PC-9 (cell line): ENCODE data around the gene PLEKHG5. TPM values are rescaled to one million over a fixed set of nuclear protein-coding genes. Genes with fewer than 3 reads are reported as not detected.

Experiments used
- BruUV-seq: library from RNA; stranded (reverse); fragments of 400-500 nt; replicated peaks from 2 replicates; lab custom pipeline; 2021; lab: Mats Ljungman, UMichigan
- CTCF ChIA-PET: fragments of 300-600 bp; sonication (Branson Sonifier 250); formaldehyde crosslinking; loops from one replicate; lab custom pipeline; 2022; ENCODE audit warnings: antibody characterized with exemption; lab: Charles Lee
- POLR2A ChIA-PET: fragments of 300-600 bp; sonication (Branson Sonifier 250); formaldehyde crosslinking; loops from one replicate; lab custom pipeline; 2022; ENCODE audit warnings: antibody characterized with exemption; ENCODE audit not compliant: unreplicated experiment; lab: Charles Lee
- DNase-seq, 2 experiments: peaks; one replicate each; pipeline versions ENCODE4 v3.0.0 to v3.0.0-alpha.2; 2015 to 2022; ENCODE audit warnings: mixed read lengths in 1 of 2
- H2AFZ ChIP-seq: fragments of 200-600 bp; sonication (generic); 2 replicates; pipeline ENCODE4 v1.8.1; 2017; ENCODE audit warnings: antibody characterized with exemption
- H3F3A ChIP-seq: fragments of 200-600 bp; sonication (generic); 2 replicates; pipeline ENCODE4 v1.8.1; 2017; ENCODE audit warnings: antibody characterized with exemption, mild to moderate bottlenecking, low read depth; ENCODE audit not compliant: insufficient read depth
- H3K27ac ChIP-seq: fragments of 200-600 bp; sonication (generic); 2 replicates; pipeline ENCODE4 v1.6.1; 2016; ENCODE audit warnings: mixed run types
- H3K27me3 ChIP-seq: fragments of 200-600 bp; sonication (generic); 2 replicates; pipeline ENCODE4 v1.6.1; 2016; ENCODE audit warnings: low read depth, mixed run types; ENCODE audit not compliant: insufficient read depth
- H3K36me3 ChIP-seq: fragments of 200-600 bp; sonication (generic); 2 replicates; pipeline ENCODE4 v1.6.1; 2016; ENCODE audit warnings: low read depth, mixed run types
- H3K4me1 ChIP-seq: fragments of 200-600 bp; sonication (generic); replicated peaks from 2 replicates; pipeline ENCODE4 v1.6.1; 2016; ENCODE audit warnings: mixed run types; ENCODE audit not compliant: insufficient read depth
- H3K4me2 ChIP-seq: fragments of 200-600 bp; sonication (generic); 2 replicates; pipeline ENCODE4 v1.6.1; 2017; ENCODE audit warnings: mixed run types
- H3K4me3 ChIP-seq: fragments of 200-600 bp; sonication (generic); 2 replicates; pipeline ENCODE4 v1.6.1; 2016; ENCODE audit warnings: mixed run types
- H3K79me2 ChIP-seq: fragments of 200-600 bp; sonication (generic); 2 replicates; pipeline ENCODE4 v1.6.1; 2017; ENCODE audit warnings: low read depth, mixed run types
- H3K9me2 ChIP-seq: fragments of 200-600 bp; sonication (generic); 2 replicates; pipeline ENCODE4 v1.8.1; 2017; ENCODE audit warnings: mild to moderate bottlenecking; ENCODE audit not compliant: insufficient read depth
- H3K9me3 ChIP-seq: fragments of 200-600 bp; sonication (generic); 2 replicates; pipeline ENCODE4 v1.8.1; 2016; ENCODE audit warnings: low read depth; ENCODE audit not compliant: insufficient read depth
- H4K20me1 ChIP-seq: fragments of 200-600 bp; sonication (generic); 2 replicates; pipeline ENCODE4 v1.8.1; 2017; ENCODE audit not compliant: insufficient read depth
- CTCF ChIP-seq: fragments of 200-600 bp; sonication (generic); conservative IDR thresholded peaks from 2 replicates; pipeline ENCODE4 v1.6.1; 2017; ENCODE audit warnings: mixed run types, antibody characterized with exemption, mild to moderate bottlenecking, moderate library complexity
- EZH2 ChIP-seq: fragments of 200-600 bp; sonication (generic); IDR thresholded peaks from 2 replicates; pipeline ENCODE4 v1.8.0; 2017; ENCODE audit warnings: antibody characterized with exemption, low read depth
- intact Hi-C: fragments of 100-400 bp; cut with micrococcal nuclease; formaldehyde crosslinking; loops from one replicate; pipeline ENCODE4 v1.10.0; 2022; ENCODE audit not compliant: unreplicated experiment
- total RNA-seq: library from RNA; stranded (reverse); gene quantifications from 2 replicates; pipeline ENCODE4 v1.2.3, GENCODE V29; 2021

The PLEKHG5 gene
- total RNA-seq, 1 experiment from 2014 or later, result 11.3 TPM

DNA sequence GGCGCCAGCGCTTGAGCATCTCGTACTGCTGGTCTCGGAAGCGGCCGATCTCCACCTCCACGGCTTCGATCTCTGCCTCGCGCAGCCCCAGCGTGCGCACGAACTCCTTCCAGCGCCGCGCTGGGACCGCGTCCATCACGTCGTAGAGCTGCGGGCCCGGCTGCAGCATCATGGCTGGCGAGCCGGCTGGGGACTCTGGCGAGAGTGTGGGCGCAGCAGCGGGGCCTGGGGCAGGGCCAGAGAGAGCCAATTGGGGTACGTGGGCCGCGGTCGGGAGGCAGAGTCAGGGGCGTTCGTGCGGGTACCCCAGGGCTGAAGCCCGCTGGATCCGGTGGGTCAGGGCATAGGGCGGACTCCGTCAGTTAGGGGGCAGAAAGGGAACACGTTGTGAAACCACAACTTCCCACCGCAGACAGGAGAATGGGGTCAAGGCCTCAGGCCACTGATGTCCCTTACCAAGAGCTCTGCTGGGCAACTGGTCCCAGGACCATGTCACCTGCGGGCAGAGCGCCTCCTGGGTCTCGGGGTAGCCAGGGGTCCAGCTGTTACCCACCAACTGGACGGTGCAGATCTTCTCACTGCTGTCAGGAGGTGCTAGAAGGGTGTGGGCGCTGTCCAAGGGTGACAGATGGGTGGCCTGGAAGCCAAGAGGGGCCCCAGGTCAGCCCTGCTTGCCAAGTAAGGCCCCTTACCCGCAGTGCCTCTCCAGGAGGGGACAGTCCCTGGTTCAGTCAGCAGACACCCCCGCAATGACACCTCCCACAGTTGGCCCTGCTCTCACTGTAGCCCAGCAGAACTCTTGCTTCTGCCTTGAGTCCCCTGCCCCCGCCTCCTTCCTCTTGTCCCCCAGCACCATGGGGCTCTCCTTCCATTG is 29.7 kb downstream of the PLEKHG5 start:
- Histone ChIP-seq H3K4me3 (no peak overlapping the region), H3K9me2 (no peaks in the 10 kb centered on the region), H4K20me1 (no peaks in the 10 kb centered on the region), H3K36me3 (no peaks in the 10 kb centered on the region), H3K9me3 (no peaks in the 10 kb centered on the region), H2AFZ (no peak overlapping the region), H3K27me3 (no peaks in the 10 kb centered on the region), H3F3A (no peaks in the 10 kb centered on the region), H3K27ac (no peak overlapping the region), H3K4me2 (no peak overlapping the region), H3K79me2 (no peaks in the 10 kb centered on the region), H3K4me1 (no peaks in the 10 kb centered on the region)
- BruUV-seq, result no TSS peak
- DNase-seq, result no peak
- intact Hi-C loops, result no loop called here
- TF ChIP-seq CTCF (no peak), EZH2 (no peak)
- ChIA-PET POLR2A (no interaction called here), CTCF (no interaction called here)

DNA sequence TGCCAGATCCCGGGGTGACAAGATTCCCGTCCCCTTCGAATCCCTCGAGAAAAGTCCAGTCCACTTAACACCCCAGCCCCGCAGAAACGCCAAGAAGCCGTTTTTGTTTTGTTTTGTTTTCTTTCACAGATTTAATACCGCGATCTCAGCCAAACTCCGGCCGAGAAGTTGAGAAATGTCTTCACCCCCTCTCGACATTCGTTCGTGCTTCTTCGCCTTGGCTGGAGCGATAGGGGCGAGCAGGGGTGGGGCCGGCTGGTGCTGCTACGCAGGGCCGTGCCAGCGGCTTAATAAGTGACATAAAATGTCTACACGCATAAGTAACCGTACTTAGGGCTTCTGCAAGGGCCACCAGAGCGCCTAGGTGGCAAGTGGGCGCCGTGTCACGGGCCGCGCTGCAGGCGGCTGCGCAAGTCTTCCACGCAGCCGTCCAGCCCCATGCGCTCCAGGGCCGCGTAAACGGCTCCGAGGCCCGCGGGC is 30.4 kb downstream of the PLEKHG5 start:
- Histone ChIP-seq H3K27me3 (no peaks in the 10 kb centered on the region), H3K36me3 (no peaks in the 10 kb centered on the region), H3K27ac (no peak overlapping the region), H3F3A (no peaks in the 10 kb centered on the region), H3K9me2 (no peaks in the 10 kb centered on the region), H3K4me2 (no peak overlapping the region), H3K4me3 (no peak overlapping the region), H3K9me3 (no peaks in the 10 kb centered on the region), H3K79me2 (no peaks in the 10 kb centered on the region), H3K4me1 (no peaks in the 10 kb centered on the region), H2AFZ (no peak overlapping the region), H4K20me1 (no peaks in the 10 kb centered on the region)
- intact Hi-C loops, result no loop called here
- CTCF ChIA-PET, result no interaction called here
- no TSS peak for BruUV-seq
- POLR2A ChIA-PET, result no interaction called here
- no peak for DNase-seq
- TF ChIP-seq EZH2 (no peak), CTCF (no peak)

- no peaks in the 10 kb centered on the region for H3K9me2 ChIP-seq
- H3K4me3 ChIP-seq, result no peak overlapping the region
- no peak overlapping the region for H3K4me2 ChIP-seq
- ChIA-PET POLR2A (no interaction called here), CTCF (no interaction called here)
- H3F3A ChIP-seq, result no peaks in the 10 kb centered on the region
- intact Hi-C loops, result no loop called here
- H3K9me3 ChIP-seq, result no peaks in the 10 kb centered on the region
- no peak overlapping the region for H3K27ac ChIP-seq
- no peak for TF ChIP-seq EZH2
- no peak overlapping the region for H2AFZ ChIP-seq
- DNase-seq, result no peak
- H3K4me1 ChIP-seq, result no peaks in the 10 kb centered on the region
- no peaks in the 10 kb centered on the region for H3K79me2 ChIP-seq
- H3K36me3 ChIP-seq, result no peaks in the 10 kb centered on the region
- H4K20me1 ChIP-seq, result no peaks in the 10 kb centered on the region
- H3K27me3 ChIP-seq, result no peaks in the 10 kb centered on the region
- no TSS peak for BruUV-seq
Observed at GRCh38 chr1:6460301-6461050, 31.0 kb downstream of the PLEKHG5 start.
